Measurements from ENCODE around the gene IL1RN. TPM values are rescaled to one million over a fixed set of nuclear protein-coding genes. Genes with fewer than 3 reads are reported as not detected.
A peak's percentile ranks its signal among the peaks of the same experiment; 100 is the strongest.

IL1RN gene
- total and polyA plus RNA-seq, 2 of the 13 experiments (the other 11 are each of a cell fraction or from before 2014, with no cell fraction given): 21.2 to 101 TPM

- FAIRE-seq (peak; percentile 46), DNase-seq (ENCODE audit: low spot score) (peak; percentile 93), ATAC-seq (peak; percentile 89)
- no peaks in the 10 kb centered on the region for H3K27me3 ChIP-seq (ENCODE audit: control insufficient read depth in 1 of 2, insufficient read depth in 2 of 2, low read length in 2 of 2)
- POLR2A ChIA-PET: interaction anchor here (1.0 to 5.0 kb wide), 16 partner anchors 8 to 523 kb away, joined by 3 to 103 read pairs (median 7); partner anchors contain the start of gene IL1RN
- peak overlapping the region; percentile 75 for H3K27ac ChIP-seq (ENCODE audit: extremely low read length, insufficient read depth, low read length)
- WGBS (ENCODE audit: low lambda C conversion rate): 6% methylated on average over 12 of the region's 12 CpGs
- H3K36me3 ChIP-seq (replicated peaks in 1 of 2; ENCODE audit: control insufficient read depth in 1 of 2, insufficient read depth in 2 of 2, low read length in 2 of 2): no peaks in the 10 kb centered on the region
- TSS peak; percentile 83 for BruUV-seq (replicated peaks)
- intact Hi-C loops (cut with micrococcal nuclease; ENCODE audit: unreplicated experiment) (loop anchor here (1.0 to 2.0 kb wide), 2 partner anchors 13 to 40 kb away; partner anchors contain the start of gene IL1RN), in situ Hi-C loops (cut with HindIII; ENCODE audit: extremely low pct_ligation_motif_present, low pct_unique_long_range_greater_than_20kb) (no loop called here)
- no peak overlapping the region for H2AFZ ChIP-seq (ENCODE audit: low read length)
- no peaks in the 10 kb centered on the region for H4K20me1 ChIP-seq (ENCODE audit: insufficient read depth, low read length)
- H3K9ac ChIP-seq (ENCODE audit: insufficient read depth, low read depth, low read length): peak overlapping the region; percentile 56
- peak overlapping the region in 2 of 3 experiments; percentile 0 to 37; a peak in 3 of 6 replicates for H3K4me3 ChIP-seq (replicated peaks in 1 of 3; ENCODE audit: insufficient read depth in 1 of 3, low read depth in 2 of 3, low read length in 3 of 3)
- H3K4me1 ChIP-seq (ENCODE audit: insufficient read depth, low read length): peaks cover 71% of the 10 kb centered on the region
- H3K79me2 ChIP-seq (ENCODE audit: insufficient read depth, low read length): no peaks in the 10 kb centered on the region
- H3K9me3 ChIP-seq (ENCODE audit: low read length): no peaks in the 10 kb centered on the region
- peak overlapping the region; percentile 77 for H3K4me2 ChIP-seq (ENCODE audit: low read depth, low read length)
- CTCF ChIA-PET (ENCODE audit: low intra/inter-chr PET ratio, low total read pairs): interaction anchor here (0.9 to 1.9 kb wide), 4 partner anchors 19 to 32 kb away, joined by 3 to 6 read pairs (median 4); no protein-coding TSS in a partner anchor
- TF ChIP-seq PAF1 (CRISPR knock-in tag; IDR thresholded peaks at IDR 0.05): no peak
- TF ChIP-seq ZNF367 (CRISPR knock-in tag; IDR thresholded peaks at IDR 0.05; ENCODE audit: borderline replicate concordance): 0 out of 2 replicates have a peak, but pooled peaks have one; percentile 32
- TF ChIP-seq, protein P1, sequence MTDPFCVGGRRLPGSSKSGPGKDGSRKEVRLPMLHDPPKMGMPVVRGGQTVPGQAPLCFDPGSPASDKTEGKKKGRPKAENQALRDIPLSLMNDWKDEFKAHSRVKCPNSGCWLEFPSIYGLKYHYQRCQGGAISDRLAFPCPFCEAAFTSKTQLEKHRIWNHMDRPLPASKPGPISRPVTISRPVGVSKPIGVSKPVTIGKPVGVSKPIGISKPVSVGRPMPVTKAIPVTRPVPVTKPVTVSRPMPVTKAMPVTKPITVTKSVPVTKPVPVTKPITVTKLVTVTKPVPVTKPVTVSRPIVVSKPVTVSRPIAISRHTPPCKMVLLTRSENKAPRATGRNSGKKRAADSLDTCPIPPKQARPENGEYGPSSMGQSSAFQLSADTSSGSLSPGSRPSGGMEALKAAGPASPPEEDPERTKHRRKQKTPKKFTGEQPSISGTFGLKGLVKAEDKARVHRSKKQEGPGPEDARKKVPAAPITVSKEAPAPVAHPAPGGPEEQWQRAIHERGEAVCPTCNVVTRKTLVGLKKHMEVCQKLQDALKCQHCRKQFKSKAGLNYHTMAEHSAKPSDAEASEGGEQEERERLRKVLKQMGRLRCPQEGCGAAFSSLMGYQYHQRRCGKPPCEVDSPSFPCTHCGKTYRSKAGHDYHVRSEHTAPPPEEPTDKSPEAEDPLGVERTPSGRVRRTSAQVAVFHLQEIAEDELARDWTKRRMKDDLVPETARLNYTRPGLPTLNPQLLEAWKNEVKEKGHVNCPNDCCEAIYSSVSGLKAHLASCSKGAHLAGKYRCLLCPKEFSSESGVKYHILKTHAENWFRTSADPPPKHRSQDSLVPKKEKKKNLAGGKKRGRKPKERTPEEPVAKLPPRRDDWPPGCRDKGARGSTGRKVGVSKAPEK (CRISPR knock-in tag; IDR thresholded peaks at IDR 0.05; ENCODE audit: borderline replicate concordance): peak; percentile 100
- peak; percentile 75; the same call in 1 of the 2 replicates for TF ChIP-seq ZNF318 (CRISPR knock-in tag; IDR thresholded peaks at IDR 0.05)
- TF ChIP-seq ELF3 (CRISPR knock-in tag; IDR thresholded peaks at IDR 0.05): peak; percentile 97
- peak; percentile 46 for TF ChIP-seq JUND (CRISPR knock-in tag; IDR thresholded peaks at IDR 0.05)
- no peak for TF ChIP-seq MBNL3 (CRISPR knock-in tag; conservative IDR thresholded peaks at IDR 0.05)
- no peak for TF ChIP-seq PBX3 (CRISPR knock-in tag; IDR thresholded peaks at IDR 0.05; ENCODE audit: borderline replicate concordance)
- TF ChIP-seq KMT2A (CRISPR knock-in tag; IDR thresholded peaks at IDR 0.05): 0 out of 2 replicates have a peak, but pooled peaks have one; percentile 58
These were observed 39.9 kb downstream of the IL1RN start for GRCh38 chr2:113167115-113167932.
